ENCODE measurements around the gene VWA3A.
A peak's percentile ranks its signal among the peaks of the same experiment; 100 is the strongest.
"Not testable (repeated sequence)": the region's sequence is repeated elsewhere in the genome, so short reads cannot be mapped to it uniquely, and the experiment has no call there.

Gene VWA3A, protein sequence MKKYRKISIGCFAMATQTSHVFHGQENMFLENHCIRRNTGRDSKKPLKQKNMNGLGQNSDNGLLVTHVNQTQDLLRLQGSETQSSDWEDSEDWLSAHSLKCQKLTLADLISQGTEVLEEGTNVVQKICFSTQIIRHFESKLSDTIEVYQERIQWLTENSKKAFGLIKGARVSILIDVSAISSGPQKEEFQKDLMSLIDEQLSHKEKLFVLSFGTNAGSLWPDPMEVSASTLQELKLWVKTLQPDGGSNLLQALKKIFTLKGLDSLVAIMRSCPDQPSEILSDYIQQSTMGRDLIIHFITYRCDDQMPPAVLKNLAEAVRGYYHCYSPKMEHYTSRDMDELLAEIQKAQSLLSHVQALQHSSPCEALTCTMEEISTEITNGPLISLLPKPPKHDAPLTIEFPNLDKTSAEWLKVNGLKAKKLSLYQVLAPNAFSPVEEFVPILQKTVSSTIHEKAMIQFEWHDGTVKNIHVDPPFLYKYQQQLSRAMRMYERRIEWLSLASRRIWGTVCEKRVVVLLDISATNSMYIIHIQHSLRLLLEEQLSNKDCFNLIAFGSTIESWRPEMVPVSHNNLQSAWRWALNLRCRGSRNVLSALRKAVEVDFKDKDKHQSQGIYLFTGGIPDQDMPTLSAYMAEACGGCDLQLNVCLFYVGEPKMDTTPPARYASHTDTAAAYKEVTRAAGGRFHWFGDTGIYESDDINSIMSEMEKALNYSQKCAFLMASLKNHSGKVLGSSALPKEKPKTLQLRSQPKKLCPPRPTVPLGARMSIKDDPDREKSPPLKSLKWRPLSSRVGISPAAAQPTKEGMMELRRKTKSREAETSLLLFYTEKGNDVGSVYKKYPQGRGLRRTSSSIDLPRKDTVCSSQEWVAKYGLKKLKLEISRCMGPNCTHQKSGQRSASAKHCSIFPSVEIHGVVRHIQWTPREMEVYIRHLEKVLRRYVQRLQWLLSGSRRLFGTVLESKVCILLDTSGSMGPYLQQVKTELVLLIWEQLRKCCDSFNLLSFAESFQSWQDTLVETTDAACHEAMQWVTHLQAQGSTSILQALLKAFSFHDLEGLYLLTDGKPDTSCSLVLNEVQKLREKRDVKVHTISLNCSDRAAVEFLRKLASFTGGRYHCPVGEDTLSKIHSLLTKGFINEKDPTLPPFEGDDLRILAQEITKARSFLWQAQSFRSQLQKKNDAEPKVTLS

DNA sequence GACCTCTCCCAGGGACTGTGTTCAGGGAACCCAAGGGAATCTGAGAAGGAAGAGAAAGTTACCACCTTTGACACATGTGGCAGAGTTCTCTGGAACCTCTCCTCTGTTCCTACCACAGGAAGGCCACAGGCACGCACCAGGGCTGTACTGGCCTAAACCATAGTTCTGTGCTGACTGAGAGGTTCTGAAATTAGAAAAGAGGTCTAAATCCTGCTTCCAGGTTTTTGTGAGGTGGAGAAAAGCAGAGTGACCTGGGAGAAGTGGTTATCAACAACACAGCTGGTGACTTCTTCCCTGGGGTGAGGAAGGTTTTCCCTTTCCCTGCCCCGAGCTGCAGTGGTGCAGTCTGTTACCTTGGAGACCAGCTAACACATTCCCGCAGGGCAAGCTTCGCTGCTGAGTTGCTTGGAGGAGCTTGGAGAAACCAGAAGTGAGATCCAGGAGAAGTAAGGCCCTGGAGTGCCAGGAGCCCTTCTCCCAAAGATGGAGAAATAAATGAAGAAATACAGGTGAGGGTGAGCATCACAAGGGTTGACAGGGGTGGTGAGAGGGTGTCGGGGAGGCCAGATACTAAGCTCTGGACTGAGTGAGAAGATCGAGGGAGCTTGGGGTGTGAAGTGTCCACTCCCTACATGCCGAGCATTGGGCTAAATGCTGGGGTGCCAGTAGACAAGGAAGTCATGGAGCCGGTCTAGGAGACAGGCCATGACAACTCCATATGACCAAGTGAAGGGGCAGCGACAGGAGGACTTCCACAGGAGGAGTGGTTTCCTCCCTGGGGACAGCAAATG lies at the start of gene VWA3A:
Gene VWA3A, plus strand, starts transcription at position 399 of the 791 bp plus-strand sequence. Its CDS starts 97 bp downstream, at position 496.
- DNase-seq (ENCODE audit: low read depth in 2 of 2, low spot score in 1 of 2): no peak

- not testable (repeated sequence) for DNase-seq (ENCODE audit: low read depth in 2 of 2, low spot score in 1 of 2)
Observed at GRCh38 chr16:22043882-22044281, 48.5 kb upstream of the VWA3A start.

GRCh38 chr16:22045888-22046287 lies 46.5 kb upstream of the VWA3A start:
- not testable (repeated sequence) for DNase-seq (ENCODE audit: low read depth in 2 of 2, low spot score in 1 of 2)

DNA sequence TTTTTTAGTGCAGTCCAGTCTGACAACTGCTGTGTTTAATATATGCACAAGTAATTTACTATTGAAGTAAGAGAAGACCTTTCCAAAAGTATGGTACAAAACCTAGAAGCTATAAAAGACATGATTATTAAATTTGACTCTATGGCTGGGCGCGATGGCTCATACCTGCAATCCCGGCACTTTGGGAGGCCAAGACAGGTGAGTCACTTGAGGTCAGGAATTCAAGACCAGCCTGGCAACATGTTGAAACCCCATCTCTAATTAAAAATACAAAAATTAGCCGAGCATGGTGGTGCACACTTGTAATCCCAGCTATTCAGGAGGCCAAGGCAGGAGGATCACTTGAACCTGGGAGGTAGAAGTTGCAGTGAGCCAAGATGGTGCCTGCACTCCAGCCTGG lies 41.4 kb upstream of the VWA3A start:
- no peak for DNase-seq (ENCODE audit: low read depth in 2 of 2, low spot score in 1 of 2)

DNA sequence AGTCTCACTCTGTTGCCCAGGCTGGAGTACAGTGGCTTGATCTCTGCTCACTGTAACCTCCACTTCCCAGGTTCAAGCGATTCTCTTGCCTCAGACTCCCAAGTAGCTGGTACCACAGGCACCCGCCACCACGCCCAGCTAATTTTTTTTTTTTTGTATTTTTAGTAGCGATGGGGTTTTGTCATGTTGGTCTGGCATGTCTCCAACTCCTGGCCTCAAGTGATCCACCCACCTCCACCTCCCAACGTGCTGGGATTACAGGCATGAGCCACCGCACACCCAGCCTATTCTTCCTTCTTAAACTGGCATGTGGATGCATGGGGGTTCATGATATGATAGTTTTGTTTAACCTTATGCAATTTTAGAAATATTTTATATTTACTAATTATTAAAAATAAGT lies 39.4 kb upstream of the VWA3A start:
- no peak for DNase-seq (ENCODE audit: low read depth in 2 of 2, low spot score in 1 of 2)

DNA sequence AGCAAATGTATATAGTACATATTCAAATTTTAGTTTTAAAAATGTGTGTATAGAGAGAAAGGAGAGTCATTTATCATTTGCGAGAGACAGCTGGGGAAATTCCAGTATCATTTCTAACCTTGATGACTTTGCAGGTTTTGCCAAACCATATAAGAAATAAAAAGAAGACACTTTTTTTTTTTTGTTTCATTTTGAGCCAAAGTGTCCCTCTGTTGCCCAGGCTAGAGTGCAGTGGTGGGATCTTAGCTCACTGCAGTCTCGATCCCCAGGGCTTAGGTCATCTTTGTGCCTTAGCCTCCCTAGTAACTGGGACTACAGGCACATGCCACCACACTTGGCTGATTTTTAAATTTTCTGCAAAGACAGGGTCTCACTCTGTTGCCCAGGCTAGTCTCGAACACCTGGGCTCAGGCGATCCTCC lies 38.4 kb upstream of the VWA3A start:
- DNase-seq (ENCODE audit: low read depth in 2 of 2, low spot score in 1 of 2): no peak

DNA sequence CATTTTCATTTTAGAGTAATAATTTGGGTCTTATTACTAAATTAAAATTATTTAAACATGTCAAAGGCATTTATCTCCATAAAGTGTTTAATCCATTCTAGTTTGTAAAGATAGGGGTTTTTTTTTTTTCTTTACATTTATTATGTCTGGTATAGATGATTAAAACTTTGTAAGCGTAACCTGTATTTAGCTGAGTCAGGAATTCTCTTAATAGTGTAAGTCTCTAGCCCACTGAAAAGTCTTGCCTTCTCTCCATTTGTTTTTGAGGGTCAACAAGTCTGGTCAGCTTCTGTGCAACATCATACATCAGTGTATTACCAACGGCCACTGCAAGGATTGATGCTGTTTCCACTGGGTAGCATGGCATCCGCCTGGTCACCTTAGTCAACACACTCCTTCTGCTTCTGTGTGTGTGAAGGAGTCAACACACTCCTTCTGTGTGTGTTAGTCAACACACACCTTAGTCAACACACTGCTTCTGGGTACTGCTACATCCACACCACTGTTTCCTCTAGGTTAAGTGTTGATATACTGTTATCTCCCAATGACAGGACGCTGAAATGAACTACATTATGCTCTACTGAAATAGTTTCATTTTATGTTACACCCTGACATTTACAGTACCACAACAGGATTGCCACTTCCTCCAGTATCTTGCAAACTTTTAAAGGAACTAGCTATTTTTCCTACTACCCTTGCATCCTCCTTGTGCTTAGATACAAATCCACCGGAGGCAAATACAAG lies 37.3 kb upstream of the VWA3A start:
- DNase-seq (ENCODE audit: low read depth in 2 of 2, low spot score in 1 of 2): no peak

GRCh38 chr16:22055881-22056280 lies 36.5 kb upstream of the VWA3A start:
- no peak for DNase-seq (ENCODE audit: low read depth in 2 of 2, low spot score in 1 of 2)

- no peak for DNase-seq (ENCODE audit: low read depth in 2 of 2, low spot score in 1 of 2)
Observed at GRCh38 chr16:22063888-22064467, 28.4 kb upstream of the VWA3A start.

GRCh38 chr16:22065252-22065651 lies 27.1 kb upstream of the VWA3A start:
- DNase-seq (ENCODE audit: low read depth in 2 of 2, low spot score in 1 of 2): no peak

DNA sequence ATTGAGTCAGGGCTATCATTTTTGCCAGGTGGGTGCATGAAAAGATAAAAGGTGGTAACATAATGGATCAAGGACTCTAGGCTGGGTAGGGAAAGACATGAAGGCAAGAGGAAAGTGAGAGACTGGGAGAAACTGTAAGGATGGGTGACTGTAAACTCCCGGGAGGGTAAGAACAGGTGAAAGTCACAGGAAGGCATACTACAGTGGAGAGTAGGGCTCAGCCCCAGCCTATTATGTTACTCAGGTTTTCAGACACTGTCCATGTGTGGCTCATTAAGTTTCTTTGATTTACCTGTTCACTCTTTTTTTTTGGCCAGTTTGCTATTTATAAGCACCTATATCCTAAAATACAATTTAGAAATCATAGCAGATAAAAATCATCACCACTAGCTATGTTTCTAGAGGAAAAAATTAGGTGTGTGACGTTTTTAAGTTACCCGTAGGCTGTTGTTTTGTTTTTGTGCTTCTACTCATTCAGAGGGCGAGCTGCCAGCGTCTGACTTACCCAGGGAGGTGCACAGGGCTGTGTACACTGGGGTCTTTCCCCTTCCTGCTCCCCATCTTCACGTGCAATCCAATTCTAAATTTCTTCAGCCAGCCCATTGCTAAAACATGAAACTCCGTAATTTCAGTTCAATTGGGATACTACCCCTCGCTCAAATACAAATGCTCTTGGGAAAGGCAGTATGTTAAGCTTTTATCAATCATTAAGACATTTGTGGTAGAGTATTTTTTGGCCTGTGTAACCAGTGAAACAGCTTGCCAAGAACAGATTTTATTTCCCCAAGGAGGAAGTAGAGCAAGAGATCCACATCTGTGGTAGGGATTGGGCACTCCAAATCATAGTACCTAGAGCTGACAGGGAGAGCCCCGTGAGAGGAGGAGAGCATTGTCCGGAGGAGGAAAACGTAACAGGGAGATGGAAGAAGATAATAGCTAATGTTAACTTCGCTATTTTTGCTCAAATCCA lies 21.7 kb upstream of the VWA3A start:
- no peak for DNase-seq (ENCODE audit: low read depth in 2 of 2, low spot score in 1 of 2)

GRCh38 chr16:22071331-22071910 lies 20.9 kb upstream of the VWA3A start:
- no peak for DNase-seq (ENCODE audit: low read depth in 2 of 2, low spot score in 1 of 2)

DNA sequence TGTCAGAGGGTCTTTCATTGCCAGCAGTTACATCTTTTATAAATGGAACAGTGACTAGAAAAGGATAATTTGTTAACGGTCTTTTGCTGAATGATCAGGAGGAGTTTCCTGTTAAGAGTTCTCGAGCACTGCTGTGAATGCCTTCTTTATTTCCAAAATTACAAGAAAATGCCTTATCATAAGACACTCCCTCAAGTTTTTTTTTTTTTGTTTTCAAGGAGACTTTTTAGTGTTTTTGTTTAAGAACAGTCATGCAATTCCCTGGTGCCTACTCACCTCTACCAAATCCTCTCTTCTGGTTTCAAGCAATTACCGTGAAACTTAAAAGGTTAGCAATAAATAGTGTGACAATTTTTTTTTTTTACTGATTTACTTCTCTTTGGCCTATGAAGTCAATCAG lies 19.0 kb upstream of the VWA3A start:
- no peak for DNase-seq (ENCODE audit: low read depth in 2 of 2, low spot score in 1 of 2)

- no peak for DNase-seq (ENCODE audit: low read depth in 2 of 2, low spot score in 1 of 2)
Observed at GRCh38 chr16:22075043-22075757, 17.1 kb upstream of the VWA3A start.

GRCh38 chr16:22075776-22076175 lies 16.6 kb upstream of the VWA3A start:
- DNase-seq (ENCODE audit: low read depth in 2 of 2, low spot score in 1 of 2): no peak

GRCh38 chr16:22077700-22078313 lies 14.5 kb upstream of the VWA3A start:
- peak; percentile 45 to 64 for DNase-seq (ENCODE audit: low read depth in 2 of 2, low spot score in 1 of 2)

GRCh38 chr16:22078656-22079055 lies 13.7 kb upstream of the VWA3A start:
- DNase-seq (ENCODE audit: low read depth in 2 of 2, low spot score in 1 of 2): no peak
